Renal cortical epithelial cell (primary cell): ENCODE data around the gene OTOP1. TPM values are rescaled to one million over a fixed set of nuclear protein-coding genes. Genes with fewer than 3 reads are reported as not detected.
"Not testable (repeated sequence)": the region's sequence is repeated elsewhere in the genome, so short reads cannot be mapped to it uniquely, and the experiment has no call there.

Experiments
- DNase-seq: peaks from one replicate; pipeline ENCODE4 v3.0.0-alpha.2; 2011; ENCODE audit warnings: low read depth
- total RNA-seq: library from RNA; depleted of rRNA; stranded (reverse); fragments of >200 nt; gene quantifications from 2 replicates; pipeline ENCODE4 v1.2.3, GENCODE V29; 2014

OTOP1 gene
- total RNA-seq, 1 donor from 2014 or later = not detected

DNA sequence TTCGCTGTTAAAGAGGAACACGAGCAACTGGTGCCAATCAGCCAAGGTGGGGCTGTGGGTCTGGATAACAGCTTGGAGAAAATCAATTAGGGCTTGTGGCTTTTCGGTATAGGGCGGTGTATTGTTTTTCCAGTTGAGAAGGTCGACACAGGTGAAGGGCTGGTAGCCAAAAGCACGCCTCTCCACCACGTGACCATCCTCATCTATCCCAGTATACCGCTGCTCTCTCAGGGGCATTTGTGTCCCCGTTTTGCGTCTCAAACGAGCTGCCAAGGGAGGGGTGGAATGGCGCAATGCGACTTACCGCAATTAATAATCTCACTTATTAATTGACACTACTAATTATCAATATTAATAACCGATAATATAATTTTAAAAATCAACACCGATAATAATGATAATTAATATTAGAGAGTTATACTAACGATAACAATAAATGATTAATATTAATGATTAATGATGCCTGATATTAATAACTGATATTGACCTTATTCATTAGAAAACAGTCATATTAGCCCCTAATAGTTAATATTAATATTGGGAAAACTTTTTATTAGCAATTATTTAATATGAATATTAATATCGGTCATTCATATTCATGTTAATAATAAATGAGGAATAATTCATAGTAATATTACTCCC, 62.1 kb downstream of the OTOP1 start:
- DNase-seq = not testable (repeated sequence)

DNA sequence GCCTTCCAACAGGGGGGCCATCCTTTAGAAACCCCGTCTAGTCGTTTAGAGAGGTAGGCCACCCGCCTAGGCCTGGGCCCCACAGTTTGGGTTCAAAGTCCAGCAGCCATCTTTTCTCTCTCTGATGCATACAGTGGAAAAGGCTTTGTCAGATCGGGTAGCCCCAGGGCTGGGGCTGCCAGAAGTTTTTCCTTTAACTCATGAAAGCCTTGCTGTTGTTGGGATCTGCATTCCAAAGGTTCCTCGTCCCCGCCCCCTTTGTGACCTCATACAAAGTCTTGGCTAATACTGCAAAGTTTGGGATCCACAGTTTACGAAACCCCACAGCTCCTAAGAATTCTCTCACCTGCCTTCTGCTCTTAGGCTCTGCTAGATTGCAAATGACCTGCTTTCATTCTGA, 64.5 kb downstream of the OTOP1 start:
- not testable (repeated sequence) for DNase-seq

DNA sequence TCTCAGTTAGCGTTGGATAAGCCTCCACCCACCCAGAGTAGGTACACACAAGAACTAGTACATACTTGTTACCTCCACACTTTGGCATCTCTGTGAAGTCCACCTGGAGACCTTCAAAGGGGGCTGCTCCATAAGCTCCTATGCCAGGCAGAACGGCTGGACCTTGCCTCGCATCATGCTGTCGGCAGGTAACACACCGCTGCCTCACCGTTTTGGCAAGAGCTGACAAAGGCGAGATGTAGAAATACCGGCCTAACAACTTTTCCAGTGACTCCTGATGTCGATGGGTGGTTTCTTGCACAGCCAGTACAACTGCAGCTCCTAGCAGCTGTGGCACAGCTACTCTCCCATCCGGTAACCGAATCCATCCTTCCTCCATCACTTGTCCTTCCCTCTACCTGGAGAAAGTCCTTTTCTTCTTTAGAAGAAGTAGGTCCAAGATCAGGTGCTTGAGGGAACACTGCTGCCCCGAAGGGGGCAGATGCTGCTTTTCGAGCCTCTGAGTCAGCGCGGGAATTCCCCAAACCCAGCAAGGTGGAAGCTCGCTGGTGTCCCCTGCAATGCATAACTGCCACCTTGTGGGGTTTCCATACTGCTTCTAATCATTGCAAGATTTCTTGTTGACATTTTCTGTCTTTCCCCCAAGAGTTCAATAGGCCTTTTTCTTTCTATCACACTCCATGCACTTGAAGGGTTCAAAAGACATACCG, 65.6 kb downstream of the OTOP1 start:
- DNase-seq = not testable (repeated sequence)

DNA sequence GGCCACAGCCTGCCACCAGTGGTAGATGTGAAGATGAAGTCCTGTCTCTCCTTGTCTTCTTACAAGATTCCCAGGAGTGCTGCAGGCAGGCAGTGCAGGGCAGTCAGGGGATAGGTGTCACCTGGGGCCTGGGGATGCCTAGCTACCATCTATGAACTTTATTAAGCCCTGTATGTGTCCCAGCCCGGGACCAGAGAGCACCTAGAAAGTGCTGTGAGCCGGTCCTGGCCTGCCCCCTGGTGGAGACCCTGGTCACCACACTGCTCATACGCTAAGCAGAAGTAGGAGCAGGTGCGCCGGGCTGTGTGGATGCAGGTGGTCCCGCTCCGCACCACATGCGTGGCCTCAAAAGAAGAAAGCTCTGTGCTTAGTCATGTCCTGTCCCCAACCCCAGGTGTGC, 81.1 kb downstream of the OTOP1 start:
- not testable (repeated sequence) for DNase-seq

DNA sequence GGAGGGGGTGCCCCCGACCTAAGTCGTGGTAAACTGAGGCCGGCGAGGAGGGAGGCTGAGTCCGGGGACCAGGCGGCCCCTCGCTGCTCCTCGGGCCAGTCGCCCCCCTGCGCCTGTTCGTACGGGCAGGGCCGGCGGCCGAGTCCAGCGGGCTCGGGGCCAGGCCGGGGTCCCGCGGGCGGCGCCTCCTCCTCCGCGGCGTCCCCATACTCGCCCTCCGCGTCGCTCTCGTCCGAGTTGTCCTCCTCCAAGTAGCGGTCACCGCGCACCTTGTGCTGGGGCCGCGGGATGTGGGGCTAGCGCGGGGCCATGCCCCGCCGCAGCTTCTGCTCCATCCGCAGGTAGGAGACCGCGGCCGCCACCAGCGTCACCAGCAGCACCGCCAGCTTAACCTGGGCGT, 83.4 kb downstream of the OTOP1 start:
- DNase-seq = not testable (repeated sequence)

DNA sequence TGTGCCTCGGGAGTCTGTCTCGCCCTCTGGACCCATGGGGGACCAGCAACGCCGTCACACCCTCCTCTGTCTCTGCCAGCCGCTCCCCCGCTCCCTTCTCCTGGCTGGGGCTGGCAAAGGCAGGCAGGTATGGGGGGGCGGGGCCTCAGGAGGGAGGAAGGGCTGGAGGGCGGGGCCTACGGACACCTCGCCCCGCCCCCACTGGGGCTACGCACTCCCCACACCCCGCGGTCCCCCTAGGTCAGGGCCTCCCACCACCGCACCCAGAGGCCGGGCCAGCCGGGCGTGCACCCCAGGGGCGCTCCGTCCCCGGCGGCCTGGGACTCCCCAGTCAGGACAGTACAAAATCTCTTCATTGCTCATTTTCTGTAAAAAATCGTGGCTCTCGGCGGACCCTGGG, 84.0 kb downstream of the OTOP1 start:
- not testable (repeated sequence) for DNase-seq

DNA sequence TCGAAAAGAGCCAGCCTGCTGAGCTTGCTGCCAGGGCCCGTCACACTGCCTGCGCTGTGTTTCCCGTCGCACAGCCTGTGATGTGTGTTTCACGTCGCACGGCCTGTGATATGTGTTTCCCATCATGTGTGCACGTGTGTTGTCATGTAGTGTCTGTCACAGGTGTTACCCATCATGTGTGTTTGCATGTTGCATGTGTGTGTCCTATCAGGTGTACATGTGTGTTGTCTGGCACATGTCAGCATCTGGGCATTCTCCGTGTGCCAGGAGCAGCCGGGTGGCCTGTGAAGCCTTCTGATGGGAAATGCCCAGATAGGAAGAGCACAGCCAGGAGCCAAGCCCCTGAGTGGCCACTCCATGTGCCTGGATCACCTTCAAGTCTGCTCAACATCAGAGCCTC, 85.5 kb downstream of the OTOP1 start:
- not testable (repeated sequence) for DNase-seq

Other genes with a start within 250 kb of the OTOP1 start
- gene TMEM128, start 21.3 kb upstream of the OTOP1 start, total RNA-seq = 21.6 and 29.7 TPM in 2 replicates
- 8.7 and 10.9 TPM in 2 replicates for gene LYAR, start 63.2 kb upstream of the OTOP1 start, total RNA-seq
- 0.69 and 5.0 TPM in 2 replicates for gene ZBTB49, start 63.3 kb upstream of the OTOP1 start, total RNA-seq
- 0.69 and 1.0 TPM in 2 replicates for gene NSG1, start 160.2 kb upstream of the OTOP1 start, total RNA-seq